ENCODE results near the gene RSPRY1. TPM values are rescaled to one million over a fixed set of nuclear protein-coding genes. Genes with fewer than 3 reads are reported as not detected.

Gene RSPRY1
- total and polyA plus RNA-seq, 2 experiments from 2014 or later: 39.1 to 42.7 TPM

DNA sequence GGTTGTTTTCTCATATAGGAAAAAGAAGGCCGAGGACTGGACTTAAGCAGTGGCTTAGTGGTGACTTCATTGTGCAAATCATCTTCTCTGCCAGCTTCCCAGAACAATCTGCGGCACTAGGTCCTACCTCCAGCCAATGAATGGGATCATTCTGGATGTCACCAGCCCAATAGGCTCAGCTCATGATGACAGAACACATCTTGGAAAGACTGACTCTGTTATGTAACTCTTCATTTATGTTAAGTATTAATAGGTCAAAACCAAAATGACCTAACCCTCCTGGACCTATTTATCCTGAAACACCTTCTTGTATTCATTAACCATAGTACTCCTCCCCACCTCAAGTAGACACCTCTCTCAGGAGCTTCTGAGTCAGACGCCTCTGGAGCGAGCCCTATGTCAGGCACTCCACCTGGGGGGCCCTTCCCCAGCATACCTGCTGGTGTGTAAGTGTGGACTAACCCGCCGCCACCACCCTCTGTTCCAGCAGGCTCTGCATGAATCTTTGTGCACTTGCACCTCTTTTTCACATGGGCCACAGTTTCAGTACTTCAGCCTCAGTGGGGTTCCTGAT is 66.1 kb downstream of the RSPRY1 start:
- Histone ChIP-seq H3F3A (ENCODE audit: insufficient read depth) (peaks cover 3% of the 10 kb centered on the region; the same call in 1 of the 2 replicates), H3K9me3 (ENCODE audit: low read depth) (no peaks in the 10 kb centered on the region), H3K27ac (no peak overlapping the region), H3K4me1 (ENCODE audit: insufficient read depth) (no peaks in the 10 kb centered on the region), H4K20me1 (ENCODE audit: insufficient read depth) (no peaks in the 10 kb centered on the region), H3K36me3 (ENCODE audit: low read depth) (peaks cover 59% of the 10 kb centered on the region), H3K4me2 (ENCODE audit: unreplicated experiment) (no peak overlapping the region), H2AFZ (no peak overlapping the region), H3K9ac (no peak overlapping the region), H3K27me3 (replicated peaks; ENCODE audit: insufficient read depth) (no peaks in the 10 kb centered on the region), H3K79me2 (ENCODE audit: insufficient read depth) (peaks cover 6% of the 10 kb centered on the region; the same call in 1 of the 2 replicates), H3K4me3 (no peak overlapping the region), H3K9me2 (ENCODE audit: insufficient read depth) (no peaks in the 10 kb centered on the region)
- 83 to 85% methylated on average over 6 of the region's 6 CpGs for WGBS, 2 experiments (ENCODE audit: low coverage in 1 of 2, low lambda C conversion rate in 2 of 2, missing lambda C conversion rate in 2 of 2)
- in situ Hi-C loops (cut with MboI): no loop called here
- TF ChIP-seq EZH2phosphoT487 (IDR thresholded peaks at IDR 0.05; ENCODE audit: insufficient read depth, low read depth): no peak
- TF ChIP-seq EZH2 (IDR thresholded peaks at IDR 0.05; ENCODE audit: insufficient read depth, poor library complexity, severe bottlenecking): no peak
- DNase-seq: no peak

DNA sequence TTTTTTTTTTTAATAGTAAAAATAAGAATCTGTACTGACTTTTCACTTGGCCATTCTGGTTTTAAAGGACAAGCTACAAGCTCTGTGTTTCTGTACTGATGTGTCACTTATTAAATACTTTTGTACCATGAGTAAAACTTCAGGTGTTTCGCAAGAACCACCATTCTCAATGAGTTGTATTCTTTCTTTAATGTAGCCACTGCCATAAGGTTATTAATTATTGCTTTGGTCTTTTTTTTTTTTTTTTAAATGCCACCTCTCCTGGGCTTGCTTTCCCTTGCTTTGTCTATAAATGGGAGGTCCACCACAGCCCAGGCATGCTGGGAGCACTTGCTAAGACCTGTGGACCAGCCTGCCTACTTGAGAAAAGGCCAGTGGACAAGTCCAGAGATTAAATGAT is 67.3 kb downstream of the RSPRY1 start:
- no peaks in the 10 kb centered on the region for H3K9me2 ChIP-seq (ENCODE audit: insufficient read depth)
- no peaks in the 10 kb centered on the region for H3K27me3 ChIP-seq (replicated peaks; ENCODE audit: insufficient read depth)
- no peaks in the 10 kb centered on the region for H3K4me1 ChIP-seq (ENCODE audit: insufficient read depth)
- TF ChIP-seq EZH2 (IDR thresholded peaks at IDR 0.05; ENCODE audit: insufficient read depth, poor library complexity, severe bottlenecking) (no peak), EZH2phosphoT487 (IDR thresholded peaks at IDR 0.05; ENCODE audit: insufficient read depth, low read depth) (no peak)
- no peaks in the 10 kb centered on the region for H3K9me3 ChIP-seq (ENCODE audit: low read depth)
- H4K20me1 ChIP-seq (ENCODE audit: insufficient read depth): no peaks in the 10 kb centered on the region
- H3K36me3 ChIP-seq (ENCODE audit: low read depth): peaks cover 52% of the 10 kb centered on the region
- no peak overlapping the region for H3K9ac ChIP-seq
- no peak overlapping the region for H2AFZ ChIP-seq
- H3F3A ChIP-seq (ENCODE audit: insufficient read depth): peaks cover 3% of the 10 kb centered on the region; the same call in 1 of the 2 replicates
- no peaks in the 10 kb centered on the region for H3K79me2 ChIP-seq (ENCODE audit: insufficient read depth)
- in situ Hi-C loops (cut with MboI): no loop called here
- 95 to 100% methylated on average over 1 of the region's 1 CpG for WGBS, 2 experiments (ENCODE audit: low coverage in 1 of 2, low lambda C conversion rate in 2 of 2, missing lambda C conversion rate in 2 of 2)
- peak; percentile 52 for DNase-seq
- no peak overlapping the region for H3K4me3 ChIP-seq
- no peak overlapping the region for H3K27ac ChIP-seq
- H3K4me2 ChIP-seq (ENCODE audit: unreplicated experiment): no peak overlapping the region

- no peak for TF ChIP-seq EZH2 (IDR thresholded peaks at IDR 0.05; ENCODE audit: insufficient read depth, poor library complexity, severe bottlenecking)
- no peak for TF ChIP-seq EZH2phosphoT487 (IDR thresholded peaks at IDR 0.05; ENCODE audit: insufficient read depth, low read depth)
- H3K27me3 ChIP-seq (replicated peaks; ENCODE audit: insufficient read depth): no peaks in the 10 kb centered on the region
- H3K4me3 ChIP-seq: no peak overlapping the region
- no peaks in the 10 kb centered on the region for H3K9me2 ChIP-seq (ENCODE audit: insufficient read depth)
- DNase-seq: no peak
- H3K9ac ChIP-seq: no peak overlapping the region
- no peaks in the 10 kb centered on the region for H4K20me1 ChIP-seq (ENCODE audit: insufficient read depth)
- no peak overlapping the region for H3K27ac ChIP-seq
- peaks cover 7% of the 10 kb centered on the region for H3K4me1 ChIP-seq (ENCODE audit: insufficient read depth)
- H3K79me2 ChIP-seq (ENCODE audit: insufficient read depth): no peaks in the 10 kb centered on the region
- H2AFZ ChIP-seq: no peak overlapping the region
- no peak overlapping the region for H3K4me2 ChIP-seq (ENCODE audit: unreplicated experiment)
- H3F3A ChIP-seq (ENCODE audit: insufficient read depth): peaks cover 3% of the 10 kb centered on the region; the same call in 1 of the 2 replicates
- 85 to 88% methylated on average over 10 of the region's 10 CpGs for WGBS, 2 experiments (ENCODE audit: low coverage in 1 of 2, low lambda C conversion rate in 2 of 2, missing lambda C conversion rate in 2 of 2)
- in situ Hi-C loops (cut with MboI): no loop called here
- no peaks in the 10 kb centered on the region for H3K9me3 ChIP-seq (ENCODE audit: low read depth)
- peaks cover 31% of the 10 kb centered on the region for H3K36me3 ChIP-seq (ENCODE audit: low read depth)
These were observed 69.7 kb downstream of the RSPRY1 start for GRCh38 chr16:57255686-57256415.

- no peak overlapping the region for H3K27ac ChIP-seq
- TF ChIP-seq EZH2phosphoT487 (IDR thresholded peaks at IDR 0.05; ENCODE audit: insufficient read depth, low read depth): no peak
- no peak for TF ChIP-seq EZH2 (IDR thresholded peaks at IDR 0.05; ENCODE audit: insufficient read depth, poor library complexity, severe bottlenecking)
- WGBS, 2 experiments (ENCODE audit: low coverage in 1 of 2, low lambda C conversion rate in 2 of 2, missing lambda C conversion rate in 2 of 2): 92 to 93% methylated on average over 16 of the region's 16 CpGs
These were observed 70.7 kb downstream of the RSPRY1 start for GRCh38 chr16:57256601-57257395.

More at GRCh38 chr16:57256601-57257395, 70.7 kb downstream of the RSPRY1 start:
- H3K9me2 ChIP-seq (ENCODE audit: insufficient read depth): no peaks in the 10 kb centered on the region
- peaks cover 7% of the 10 kb centered on the region for H3K4me1 ChIP-seq (ENCODE audit: insufficient read depth)
- H2AFZ ChIP-seq: no peak overlapping the region
- in situ Hi-C loops (cut with MboI): no loop called here
- H3K27me3 ChIP-seq (replicated peaks; ENCODE audit: insufficient read depth): no peaks in the 10 kb centered on the region
- H3K9me3 ChIP-seq (ENCODE audit: low read depth): no peaks in the 10 kb centered on the region
- no peak overlapping the region for H3K4me2 ChIP-seq (ENCODE audit: unreplicated experiment)
- peaks cover 23% of the 10 kb centered on the region for H3K36me3 ChIP-seq (ENCODE audit: low read depth)
- peaks cover 3% of the 10 kb centered on the region; the same call in 1 of the 2 replicates for H3F3A ChIP-seq (ENCODE audit: insufficient read depth)
- no peaks in the 10 kb centered on the region for H3K79me2 ChIP-seq (ENCODE audit: insufficient read depth)
- no peak overlapping the region for H3K4me3 ChIP-seq
- H3K9ac ChIP-seq: no peak overlapping the region
- DNase-seq: no peak
- H4K20me1 ChIP-seq (ENCODE audit: insufficient read depth): no peaks in the 10 kb centered on the region

Measured in GM23248 (cell line).